Brain microvascular endothelial cell (primary cell): ENCODE data around the gene CD244.
"Not testable (repeated sequence)": the region's sequence is repeated elsewhere in the genome, so short reads cannot be mapped to it uniquely, and the experiment has no call there.

Experiments used
- DNase-seq: peaks from one replicate; pipeline ENCODE4 v3.0.0-alpha.2; 2020
- H3K27ac ChIP-seq: fragments of 250-450 bp; sonication (Bioruptor Pico); 2 replicates; pipeline ENCODE4 v1.5.1; 2020; ENCODE audit warnings: mild to moderate bottlenecking, moderate library complexity
- H3K27me3 ChIP-seq: fragments of 250-450 bp; sonication (Bioruptor Pico); replicated peaks from 2 replicates; pipeline ENCODE4 v1.5.1; 2020; ENCODE audit warnings: mild to moderate bottlenecking
- H3K36me3 ChIP-seq: fragments of 250-450 bp; sonication (Bioruptor Pico); replicated peaks from 2 replicates; pipeline ENCODE4 v1.5.1; 2020; ENCODE audit warnings: mild to moderate bottlenecking
- H3K4me3 ChIP-seq: 2 replicates; pipeline ENCODE4 v1.5.1; 2011; ENCODE audit warnings: low read depth, mild to moderate bottlenecking, control low read depth, low read length, moderate library complexity
- CTCF ChIP-seq: IDR thresholded peaks from 2 replicates; pipeline ENCODE4 v1.5.1; 2011; ENCODE audit warnings: low read depth, mild to moderate bottlenecking, moderate library complexity, low read length, control low read depth, inconsistent platforms; ENCODE audit errors: missing control alignments
- in situ Hi-C: cut with HindIII; loops from 2 replicates; pipeline ENCODE4 v1.10.0; 2017; ENCODE audit warnings: low sequenced_read_pairs, low pct_ligation_motif_present

The CD244 gene

DNA sequence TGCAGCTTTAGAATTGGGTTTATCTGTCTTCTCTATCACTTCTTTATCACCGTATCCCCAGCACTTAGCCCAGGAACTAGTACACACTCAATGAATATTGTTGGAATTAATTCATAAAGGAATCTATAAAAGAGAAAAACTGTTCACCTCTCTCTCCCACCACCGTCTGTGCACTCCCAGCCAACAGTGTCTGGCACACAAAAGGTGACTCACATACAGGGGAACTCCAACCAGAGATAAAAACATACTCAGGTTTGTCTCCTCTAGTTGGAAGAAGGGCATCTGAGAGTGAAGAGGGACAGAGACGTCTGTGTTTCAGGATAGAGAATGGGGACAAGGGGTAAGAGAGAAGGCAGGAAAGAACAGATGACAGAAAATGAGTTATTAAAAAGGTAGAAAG, 12.2 kb upstream of the CD244 start:
- no peak overlapping the region for H3K4me3 ChIP-seq
- no peaks in the 10 kb centered on the region for H3K27me3 ChIP-seq
- in situ Hi-C loops: no loop called here
- H3K27ac ChIP-seq: no peak overlapping the region
- no peak for TF ChIP-seq CTCF
- no peak for DNase-seq
- H3K36me3 ChIP-seq: no peaks in the 10 kb centered on the region

DNA sequence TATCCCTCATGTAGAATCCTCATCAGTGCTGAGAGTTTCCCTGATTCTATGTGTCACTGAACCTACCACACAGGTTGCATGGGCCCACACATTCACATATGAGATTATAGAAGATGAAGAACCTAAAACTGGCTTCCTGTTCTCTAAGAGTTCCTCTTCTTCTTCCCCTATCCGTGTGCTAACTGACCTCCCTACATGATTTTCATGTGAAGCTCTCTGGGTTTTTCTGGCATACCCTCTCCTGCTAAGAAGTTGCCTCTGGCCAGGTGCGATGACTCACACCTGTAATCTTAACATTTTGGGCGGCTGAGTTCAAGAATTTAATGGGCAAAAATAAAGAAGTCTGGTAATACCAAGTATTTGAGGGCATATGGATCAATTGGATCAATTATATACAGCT, 5.5 kb upstream of the CD244 start:
- Histone ChIP-seq H3K36me3 (no peaks in the 10 kb centered on the region), H3K27ac (no peak overlapping the region), H3K27me3 (no peaks in the 10 kb centered on the region), H3K4me3 (no peak overlapping the region)
- DNase-seq: no peak
- TF ChIP-seq CTCF: no peak
- in situ Hi-C loops: no loop called here

GRCh38 chr1:160867651-160868050, 5.0 kb upstream of the CD244 start:
- not testable (repeated sequence) for H3K27ac ChIP-seq, DNase-seq

GRCh38 chr1:160866695-160867260, 4.1 kb upstream of the CD244 start:
- H3K36me3 ChIP-seq: no peaks in the 10 kb centered on the region
- TF ChIP-seq CTCF: no peak
- DNase-seq: no peak
- H3K27me3 ChIP-seq: no peaks in the 10 kb centered on the region
- in situ Hi-C loops: no loop called here
- H3K4me3 ChIP-seq: no peak overlapping the region
- no peak overlapping the region for H3K27ac ChIP-seq

More at GRCh38 chr1:160867651-160868050, 5.0 kb upstream of the CD244 start:
- H3K36me3 ChIP-seq, H3K4me3 ChIP-seq, H3K27me3 ChIP-seq, in situ Hi-C loops: not testable (repeated sequence)

DNA sequence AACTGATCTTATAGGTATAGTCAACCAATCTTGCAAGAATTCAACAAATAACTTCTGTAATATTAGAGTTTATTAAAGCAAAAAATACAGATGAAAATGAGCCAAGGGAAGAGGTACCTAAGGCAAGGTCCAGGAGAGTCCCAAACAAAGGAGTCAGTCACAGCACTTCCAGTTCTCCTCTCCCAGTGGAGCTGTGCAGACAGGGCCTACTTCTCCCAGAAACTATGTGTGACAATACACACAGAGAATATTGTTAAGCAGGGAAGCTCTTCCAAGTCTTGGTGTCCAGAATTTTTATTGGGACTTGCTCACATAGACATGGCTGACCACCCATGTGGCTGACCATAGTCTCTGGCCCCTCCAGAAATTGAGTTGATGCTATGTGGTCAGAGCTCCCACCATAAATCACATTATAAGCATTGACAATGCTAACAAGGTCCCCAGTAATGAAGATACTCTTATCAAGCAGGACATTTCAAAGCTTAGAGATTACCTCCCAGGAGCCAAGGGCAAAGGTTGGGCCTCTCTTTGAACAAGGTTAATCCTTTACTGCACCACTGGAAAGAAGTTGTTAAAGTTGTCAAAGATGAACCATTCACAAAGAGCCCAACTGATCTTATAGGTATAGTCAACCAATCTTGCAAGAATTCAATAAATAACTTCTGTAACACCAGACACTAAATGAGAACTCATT, 3.5 kb upstream of the CD244 start:
- no peak overlapping the region for H3K27ac ChIP-seq
- no peak overlapping the region for H3K4me3 ChIP-seq
- in situ Hi-C loops: no loop called here
- DNase-seq: no peak
- H3K27me3 ChIP-seq: no peaks in the 10 kb centered on the region
- TF ChIP-seq CTCF: no peak
- no peaks in the 10 kb centered on the region for H3K36me3 ChIP-seq

GRCh38 chr1:160865337-160865736, 2.6 kb upstream of the CD244 start:
- in situ Hi-C loops: no loop called here
- no peak overlapping the region for H3K4me3 ChIP-seq

More at GRCh38 chr1:160865337-160865736, 2.6 kb upstream of the CD244 start:
- DNase-seq: no peak
- Histone ChIP-seq H3K27me3 (no peaks in the 10 kb centered on the region), H3K27ac (no peak overlapping the region), H3K36me3 (no peaks in the 10 kb centered on the region)
- TF ChIP-seq CTCF: no peak
